HFFc6 (cell line): Measurements from ENCODE around the gene PLEKHM1. TPM values are rescaled to one million over a fixed set of nuclear protein-coding genes. Genes with fewer than 3 reads are reported as not detected.

Experiments used
- DNase-seq: peaks from one replicate; pipeline ENCODE4 v3.0.0-alpha.2; 2018
- H3K27ac Mint-ChIP-seq: 2 replicates; pipeline ENCODE4 v1.8.0; 2020; ENCODE audit warnings: mild to moderate bottlenecking, mixed read lengths
- H3K27me3 Mint-ChIP-seq: 2 replicates; pipeline ENCODE4 v1.8.0; 2021; ENCODE audit warnings: mild to moderate bottlenecking, moderate library complexity, mixed read lengths; ENCODE audit not compliant: insufficient read depth
- H3K36me3 Mint-ChIP-seq: 2 replicates; pipeline ENCODE4 v1.8.0; 2021; ENCODE audit warnings: low read depth, mixed read lengths
- H3K4me1 Mint-ChIP-seq: 2 replicates; pipeline ENCODE4 v1.8.0; 2020; ENCODE audit warnings: low read depth, mixed read lengths
- H3K4me3 Mint-ChIP-seq: 2 replicates; pipeline ENCODE4 v1.8.0; 2020; ENCODE audit warnings: mild to moderate bottlenecking, moderate library complexity, mixed read lengths
- H3K9me3 Mint-ChIP-seq: 2 replicates; pipeline ENCODE4 v1.8.0; 2020; ENCODE audit warnings: mild to moderate bottlenecking, mixed read lengths
- CTCF ChIP-seq: fragments of 200-600 bp; sonication (generic); IDR thresholded peaks from 2 replicates; pipeline ENCODE4 v1.5.0; 2021; ENCODE audit warnings: antibody characterized with exemption, mild to moderate bottlenecking
- total RNA-seq, 6 experiments: library from RNA; stranded (reverse); fragmentation: NEBNext Ultra II Directional; extraction: Animal tissue kit (Norgen Biotek cat#: 25700); gene quantifications; 2 replicates in 1 of 6; 3 replicates in 5 of 6; pipeline ENCODE4 v1.2.3, GENCODE V29; 2021

The PLEKHM1 gene
- total RNA-seq, 6 experiments from 2014 or later = 32.0 to 43.1 (median 36.5) TPM

- DNase-seq = no peak
- Mint-ChIP-seq H3K9me3 (no peaks in the 10 kb centered on the region), H3K4me3 (no peak overlapping the region), H3K27ac (no peak overlapping the region), H3K36me3 (no peaks in the 10 kb centered on the region), H3K4me1 (no peaks in the 10 kb centered on the region; the same call in 1 of the 2 replicates), H3K27me3 (peaks cover 5% of the 10 kb centered on the region)
- no peak for TF ChIP-seq CTCF
Observed at GRCh38 chr17:45436161-45436560, 54.4 kb downstream of the PLEKHM1 start.

GRCh38 chr17:45435481-45435880, 55.0 kb downstream of the PLEKHM1 start:
- no peak overlapping the region for H3K4me3 Mint-ChIP-seq
- TF ChIP-seq CTCF = no peak
- DNase-seq = no peak
- H3K27ac Mint-ChIP-seq = no peak overlapping the region
- no peaks in the 10 kb centered on the region; the same call in 1 of the 2 replicates for H3K9me3 Mint-ChIP-seq
- peaks cover 3% of the 10 kb centered on the region; the same call in 1 of the 2 replicates for H3K36me3 Mint-ChIP-seq
- peaks cover 12% of the 10 kb centered on the region for H3K27me3 Mint-ChIP-seq
- no peaks in the 10 kb centered on the region; the same call in 1 of the 2 replicates for H3K4me1 Mint-ChIP-seq

- peaks cover 10% of the 10 kb centered on the region for H3K4me1 Mint-ChIP-seq
- no peak for DNase-seq
- no peak for TF ChIP-seq CTCF
- H3K27ac Mint-ChIP-seq = no peak overlapping the region
- peaks cover 28% of the 10 kb centered on the region for H3K27me3 Mint-ChIP-seq
- H3K36me3 Mint-ChIP-seq = peaks cover 5% of the 10 kb centered on the region; the same call in 1 of the 2 replicates
- peak overlapping the region; percentile 45; the same call in 1 of the 2 replicates for H3K4me3 Mint-ChIP-seq
- H3K9me3 Mint-ChIP-seq = no peaks in the 10 kb centered on the region; the same call in 1 of the 2 replicates
Observed at GRCh38 chr17:45433159-45433535, 57.4 kb downstream of the PLEKHM1 start.

- H3K9me3 Mint-ChIP-seq = no peaks in the 10 kb centered on the region; the same call in 1 of the 2 replicates
- TF ChIP-seq CTCF = no peak
- H3K36me3 Mint-ChIP-seq = peaks cover 5% of the 10 kb centered on the region; the same call in 1 of the 2 replicates
- H3K4me1 Mint-ChIP-seq = peaks cover 11% of the 10 kb centered on the region
- no peak within 1 kb of the TSS for H3K27ac Mint-ChIP-seq
- no peak for DNase-seq
- H3K4me3 Mint-ChIP-seq = peak within 1 kb of the TSS; percentile 84
- peaks cover 28% of the 10 kb centered on the region for H3K27me3 Mint-ChIP-seq
Observed at GRCh38 chr17:45432405-45433158, 57.9 kb downstream of the PLEKHM1 start, which contains the start of gene ARHGAP27. Gene ARHGAP27 (minus strand): TSS chr17:45432870. CDS start chr17:45430279, 2,591 bp downstream.

GRCh38 chr17:45431531-45432404, 58.8 kb downstream of the PLEKHM1 start:
- Mint-ChIP-seq H3K9me3 (no peaks in the 10 kb centered on the region; the same call in 1 of the 2 replicates), H3K4me1 (peaks cover 11% of the 10 kb centered on the region), H3K27me3 (peaks cover 28% of the 10 kb centered on the region), H3K36me3 (peaks cover 5% of the 10 kb centered on the region; the same call in 1 of the 2 replicates), H3K27ac (no peak overlapping the region), H3K4me3 (peak overlapping the region; percentile 84)
- DNase-seq = peak; percentile 35
- TF ChIP-seq CTCF = no peak
